IPS-18c (cell line): ENCODE measurements around the gene KRT73.

Experiments
- H3K4me3 ChIP-seq: 2 replicates; pipeline ENCODE4 v1.7.0; 2013; ENCODE audit warnings: low read depth, mild to moderate bottlenecking, low read length, moderate library complexity; ENCODE audit not compliant: insufficient read depth
- H3K9me3 ChIP-seq: one replicate; pipeline ENCODE4 v1.6.1; 2013; ENCODE audit warnings: mild to moderate bottlenecking, low read length, moderate library complexity; ENCODE audit not compliant: control insufficient read depth, insufficient read depth

Gene KRT73

GRCh38 chr12:52591521-52591920, 26.8 kb downstream of the KRT73 start:
- Histone ChIP-seq H3K4me3 (no peak overlapping the region), H3K9me3 (no peaks in the 10 kb centered on the region)

GRCh38 chr12:52590021-52590420, 28.3 kb downstream of the KRT73 start:
- no peaks in the 10 kb centered on the region for H3K9me3 ChIP-seq
- no peak overlapping the region for H3K4me3 ChIP-seq

GRCh38 chr12:52587563-52587962, 30.8 kb downstream of the KRT73 start:
- Histone ChIP-seq H3K4me3 (no peak overlapping the region), H3K9me3 (peaks cover 2% of the 10 kb centered on the region)

- Histone ChIP-seq H3K4me3 (no peak overlapping the region), H3K9me3 (peaks cover 2% of the 10 kb centered on the region)
Observed at GRCh38 chr12:52585946-52586345, 32.4 kb downstream of the KRT73 start.

GRCh38 chr12:52585066-52585465, 33.3 kb downstream of the KRT73 start:
- Histone ChIP-seq H3K4me3 (no peak overlapping the region), H3K9me3 (peaks cover 2% of the 10 kb centered on the region)

GRCh38 chr12:52584156-52584682, 34.1 kb downstream of the KRT73 start:
- no peak overlapping the region for H3K4me3 ChIP-seq
- peaks cover 2% of the 10 kb centered on the region for H3K9me3 ChIP-seq

GRCh38 chr12:52582971-52583456, 35.3 kb downstream of the KRT73 start:
- H3K9me3 ChIP-seq: peaks cover 2% of the 10 kb centered on the region
- no peak overlapping the region for H3K4me3 ChIP-seq

GRCh38 chr12:52582486-52582885, 35.9 kb downstream of the KRT73 start:
- Histone ChIP-seq H3K4me3 (no peak overlapping the region), H3K9me3 (peaks cover 2% of the 10 kb centered on the region)

- H3K9me3 ChIP-seq: peaks cover 2% of the 10 kb centered on the region
- no peak overlapping the region for H3K4me3 ChIP-seq
Observed at GRCh38 chr12:52581481-52581880, 36.9 kb downstream of the KRT73 start.

- no peak overlapping the region for H3K4me3 ChIP-seq
- H3K9me3 ChIP-seq: peaks cover 2% of the 10 kb centered on the region
Observed at GRCh38 chr12:52581066-52581465, 37.3 kb downstream of the KRT73 start.

- Histone ChIP-seq H3K4me3 (no peak overlapping the region), H3K9me3 (peaks cover 2% of the 10 kb centered on the region)
Observed at GRCh38 chr12:52580496-52580895, 37.9 kb downstream of the KRT73 start.

GRCh38 chr12:52579468-52580465, 38.6 kb downstream of the KRT73 start:
- peaks cover 2% of the 10 kb centered on the region for H3K9me3 ChIP-seq
- H3K4me3 ChIP-seq: no peak overlapping the region

- Histone ChIP-seq H3K9me3 (no peaks in the 10 kb centered on the region), H3K4me3 (no peak overlapping the region)
Observed at GRCh38 chr12:52578469-52578868, 39.9 kb downstream of the KRT73 start.

GRCh38 chr12:52577316-52577715, 41.0 kb downstream of the KRT73 start:
- no peak overlapping the region for H3K4me3 ChIP-seq

GRCh38 chr12:52575948-52576347, 42.4 kb downstream of the KRT73 start:
- Histone ChIP-seq H3K9me3 (peaks cover 2% of the 10 kb centered on the region), H3K4me3 (no peak overlapping the region)

More at GRCh38 chr12:52577316-52577715, 41.0 kb downstream of the KRT73 start:
- no peaks in the 10 kb centered on the region for H3K9me3 ChIP-seq

- H3K4me3 ChIP-seq: no peak overlapping the region
- peaks cover 2% of the 10 kb centered on the region for H3K9me3 ChIP-seq
Observed at GRCh38 chr12:52575256-52575655, 43.1 kb downstream of the KRT73 start.

- Histone ChIP-seq H3K9me3 (peaks cover 2% of the 10 kb centered on the region), H3K4me3 (no peak within 1 kb of the TSS)
Observed at GRCh38 chr12:52573743-52574142, 44.6 kb downstream of the KRT73 start, which contains the start of gene KRT74. TSS of gene KRT74 (minus strand) at chr12:52573843. CDS start at chr12:52573777, 66 bp downstream.

- peaks cover 2% of the 10 kb centered on the region for H3K9me3 ChIP-seq
- H3K4me3 ChIP-seq: no peak overlapping the region
Observed at GRCh38 chr12:52573306-52573705, 45.1 kb downstream of the KRT73 start.
